ENCODE results near the gene DAPK1. TPM values are rescaled to one million over a fixed set of nuclear protein-coding genes. Genes with fewer than 3 reads are reported as not detected.

The DAPK1 gene
- total and polyA plus RNA-seq, 2 donors (not counting 1 experiment from before 2014, with no cell fraction given) = 1.7 to 2.8 TPM

DNA sequence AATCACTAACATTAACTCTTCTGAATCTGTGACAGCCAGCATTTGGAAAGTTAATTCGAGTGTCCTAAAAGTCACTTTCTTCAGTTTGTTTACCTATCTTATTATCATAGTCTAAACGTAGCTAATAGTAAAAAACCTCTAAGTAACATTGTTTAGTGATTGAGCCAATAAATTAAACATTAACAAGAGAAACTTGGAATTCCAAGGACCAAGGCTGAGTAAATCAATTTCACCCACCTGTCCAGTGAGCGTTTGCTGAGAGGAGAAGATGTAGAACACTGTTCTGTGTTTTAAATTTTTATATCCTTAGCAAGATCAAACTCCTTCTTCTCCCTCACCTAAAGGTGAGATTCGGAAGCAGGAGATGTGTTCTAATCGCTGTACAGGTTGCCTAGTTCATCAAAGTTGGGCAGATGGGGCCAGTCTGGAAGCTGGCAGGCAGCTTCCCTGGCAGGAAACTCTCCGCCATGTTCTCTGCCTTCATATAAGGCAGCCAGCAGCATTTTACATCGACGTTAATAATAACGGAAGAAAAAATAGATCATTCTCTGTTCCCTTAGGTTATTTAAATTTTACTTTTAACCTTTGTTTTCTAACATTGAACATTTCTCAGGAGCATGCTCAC is 89.2 kb downstream of the DAPK1 start:
- H3K27ac Mint-ChIP-seq = no peak overlapping the region
- ChIA-PET CTCF (no interaction called here), POLR2A (no interaction called here)
- Histone ChIP-seq H2AFZ (ENCODE audit: insufficient read depth, low read depth, low read length, poor library complexity, severe bottlenecking) (no peak overlapping the region), H3K27ac (ENCODE audit: low read length in 2 of 2) (no peak overlapping the region), H3K79me2 (ENCODE audit: control insufficient read depth, insufficient read depth, low read length) (no peaks in the 10 kb centered on the region), H3K9me3 (ENCODE audit: control extremely low read depth in 1 of 3, control insufficient read depth in 2 of 3, insufficient read depth in 1 of 3, low read length in 2 of 3) (no peaks in the 10 kb centered on the region), H3K9ac (ENCODE audit: low read length) (no peak overlapping the region), H3K27me3 (replicated peaks in 1 of 4; ENCODE audit: control extremely low read depth in 1 of 4, control insufficient read depth in 3 of 4, insufficient read depth in 4 of 4, low read length in 3 of 4) (no peaks in the 10 kb centered on the region), H3K4me2 (replicated peaks; ENCODE audit: low read depth, low read length, poor library complexity, severe bottlenecking) (no peak overlapping the region), H4K20me1 (ENCODE audit: control insufficient read depth, insufficient read depth, low read length, poor library complexity, severe bottlenecking) (no peaks in the 10 kb centered on the region), H3K4me3 (ENCODE audit: control extremely low read depth in 1 of 5, extremely low read depth in 1 of 5, insufficient read depth in 1 of 5, low read depth in 2 of 5, low read length in 4 of 5) (no peak overlapping the region), H3K4me1 (ENCODE audit: control insufficient read depth in 2 of 2, insufficient read depth in 2 of 2, low read length in 2 of 2) (no peaks in the 10 kb centered on the region), H3K36me3 (replicated peaks in 1 of 2; ENCODE audit: control extremely low read depth in 1 of 2, control insufficient read depth in 1 of 2, extremely low read depth in 1 of 2, insufficient read depth in 2 of 2, low read length in 1 of 2) (no peaks in the 10 kb centered on the region)
- intact Hi-C loops (cut with micrococcal nuclease) = no loop called here
- no peaks in the 10 kb centered on the region for H3K27me3 Mint-ChIP-seq
- TF ChIP-seq, protein P1, sequence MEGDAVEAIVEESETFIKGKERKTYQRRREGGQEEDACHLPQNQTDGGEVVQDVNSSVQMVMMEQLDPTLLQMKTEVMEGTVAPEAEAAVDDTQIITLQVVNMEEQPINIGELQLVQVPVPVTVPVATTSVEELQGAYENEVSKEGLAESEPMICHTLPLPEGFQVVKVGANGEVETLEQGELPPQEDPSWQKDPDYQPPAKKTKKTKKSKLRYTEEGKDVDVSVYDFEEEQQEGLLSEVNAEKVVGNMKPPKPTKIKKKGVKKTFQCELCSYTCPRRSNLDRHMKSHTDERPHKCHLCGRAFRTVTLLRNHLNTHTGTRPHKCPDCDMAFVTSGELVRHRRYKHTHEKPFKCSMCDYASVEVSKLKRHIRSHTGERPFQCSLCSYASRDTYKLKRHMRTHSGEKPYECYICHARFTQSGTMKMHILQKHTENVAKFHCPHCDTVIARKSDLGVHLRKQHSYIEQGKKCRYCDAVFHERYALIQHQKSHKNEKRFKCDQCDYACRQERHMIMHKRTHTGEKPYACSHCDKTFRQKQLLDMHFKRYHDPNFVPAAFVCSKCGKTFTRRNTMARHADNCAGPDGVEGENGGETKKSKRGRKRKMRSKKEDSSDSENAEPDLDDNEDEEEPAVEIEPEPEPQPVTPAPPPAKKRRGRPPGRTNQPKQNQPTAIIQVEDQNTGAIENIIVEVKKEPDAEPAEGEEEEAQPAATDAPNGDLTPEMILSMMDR (IDR thresholded peaks at IDR 0.05) = no peak
- no peak for TF ChIP-seq EZH2 (IDR thresholded peaks at IDR 0.05; ENCODE audit: borderline replicate concordance, insufficient read depth, low read depth, low read length, poor library complexity, severe bottlenecking)
- whole genome bisulfite sequencing (ENCODE audit: insufficient coverage) = 100% methylated on average over 3 of the region's 9 CpGs
- H3K9me3 Mint-ChIP-seq (ENCODE audit: insufficient read depth) = no peaks in the 10 kb centered on the region
- DNase-seq = no peak
- ATAC-seq (ENCODE audit: low read depth) = no peak
- H3K4me3 Mint-ChIP-seq = no peak overlapping the region
- H3K4me1 Mint-ChIP-seq = no peaks in the 10 kb centered on the region

DNA sequence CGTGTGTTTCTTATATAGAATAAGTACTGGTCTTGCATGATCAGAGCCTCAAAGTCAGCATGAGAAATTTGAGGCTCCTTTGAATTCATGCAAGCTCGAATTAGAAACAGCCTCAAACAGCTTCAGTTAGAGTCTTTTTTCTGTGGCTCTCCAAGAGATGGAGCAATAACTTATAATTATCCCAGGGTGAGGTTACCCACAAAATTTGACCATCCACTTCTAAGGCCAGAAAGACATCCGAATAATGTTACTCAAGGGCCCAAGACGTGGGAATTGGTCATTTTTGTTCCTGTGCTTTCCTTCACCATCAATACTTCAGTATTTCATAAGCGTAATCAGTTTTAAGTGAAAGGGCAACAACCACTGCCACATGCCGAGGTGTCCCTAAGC is 89.7 kb downstream of the DAPK1 start:
- no peaks in the 10 kb centered on the region for H4K20me1 ChIP-seq (ENCODE audit: control insufficient read depth, insufficient read depth, low read length, poor library complexity, severe bottlenecking)
- Mint-ChIP-seq H3K27ac (no peak overlapping the region), H3K4me1 (no peaks in the 10 kb centered on the region), H3K9me3 (ENCODE audit: insufficient read depth) (no peaks in the 10 kb centered on the region), H3K27me3 (no peaks in the 10 kb centered on the region), H3K4me3 (no peak overlapping the region)
- WGBS (ENCODE audit: insufficient coverage) = 78% methylated on average over 3 of the region's 6 CpGs
- no peaks in the 10 kb centered on the region for H3K79me2 ChIP-seq (ENCODE audit: control insufficient read depth, insufficient read depth, low read length)
- intact Hi-C loops (cut with micrococcal nuclease) = no loop called here
- H3K4me1 ChIP-seq (ENCODE audit: control insufficient read depth in 2 of 2, insufficient read depth in 2 of 2, low read length in 2 of 2) = no peaks in the 10 kb centered on the region
- no peak overlapping the region for H3K4me3 ChIP-seq (ENCODE audit: control extremely low read depth in 1 of 5, extremely low read depth in 1 of 5, insufficient read depth in 1 of 5, low read depth in 2 of 5, low read length in 4 of 5)
- ChIA-PET POLR2A (no interaction called here), CTCF (no interaction called here)
- no peak overlapping the region for H3K9ac ChIP-seq (ENCODE audit: low read length)
- no peaks in the 10 kb centered on the region for H3K36me3 ChIP-seq (replicated peaks in 1 of 2; ENCODE audit: control extremely low read depth in 1 of 2, control insufficient read depth in 1 of 2, extremely low read depth in 1 of 2, insufficient read depth in 2 of 2, low read length in 1 of 2)
- TF ChIP-seq, protein P1 (IDR thresholded peaks at IDR 0.05) = no peak
- TF ChIP-seq EZH2 (IDR thresholded peaks at IDR 0.05; ENCODE audit: borderline replicate concordance, insufficient read depth, low read depth, low read length, poor library complexity, severe bottlenecking) = no peak
- DNase-seq (no peak), ATAC-seq (ENCODE audit: low read depth) (no peak)
- no peak overlapping the region for H3K4me2 ChIP-seq (replicated peaks; ENCODE audit: low read depth, low read length, poor library complexity, severe bottlenecking)
- no peaks in the 10 kb centered on the region for H3K27me3 ChIP-seq (replicated peaks in 1 of 4; ENCODE audit: control extremely low read depth in 1 of 4, control insufficient read depth in 3 of 4, insufficient read depth in 4 of 4, low read length in 3 of 4)
- no peak overlapping the region for H3K27ac ChIP-seq (ENCODE audit: low read length in 2 of 2)
- no peaks in the 10 kb centered on the region for H3K9me3 ChIP-seq (ENCODE audit: control extremely low read depth in 1 of 3, control insufficient read depth in 2 of 3, insufficient read depth in 1 of 3, low read length in 2 of 3)
- H2AFZ ChIP-seq (ENCODE audit: insufficient read depth, low read depth, low read length, poor library complexity, severe bottlenecking) = no peak overlapping the region
